Colonic mucosa (tissue), 4 donors: Measurements from ENCODE around the gene TTC24. TPM values are rescaled to one million over a fixed set of nuclear protein-coding genes. Genes with fewer than 3 reads are reported as not detected.

Experiments used
- DNase-seq: peaks from one replicate; pipeline ENCODE4 v3.0.0-alpha.2; 2020
- H3K27ac ChIP-seq: fragments of 200-600 bp; one replicate; pipeline ENCODE4 v1.8.0; 2021
- H3K27me3 ChIP-seq: fragments of 200-600 bp; one replicate; pipeline ENCODE4 v1.8.0; 2021
- H3K36me3 ChIP-seq: fragments of 200-600 bp; one replicate; pipeline ENCODE4 v1.8.0; 2021
- H3K4me1 ChIP-seq: fragments of 200-600 bp; one replicate; pipeline ENCODE4 v1.8.0; 2021; ENCODE audit warnings: mild to moderate bottlenecking
- H3K4me3 ChIP-seq: fragments of 200-600 bp; one replicate; pipeline ENCODE4 v1.8.0; 2021
- H3K9ac ChIP-seq, 2 donors: one replicate each; pipeline ENCODE4 v1.7.0; 2013; ENCODE audit warnings: control low read depth in 2 of 2, low read depth in 2 of 2, low read length in 2 of 2
- H3K9me3 ChIP-seq: fragments of 200-600 bp; one replicate; pipeline ENCODE4 v1.8.0; 2021
- CTCF ChIP-seq: fragments of 200-600 bp; IDR thresholded peaks from one replicate; pipeline ENCODE4 v1.8.0; 2022; ENCODE audit warnings: antibody characterized with exemption, mild to moderate bottlenecking
- intact Hi-C: fragments of 100-400 bp; cut with DNase I; formaldehyde crosslinking; loops from one replicate; pipeline ENCODE4 v1.14.1; 2022
- total RNA-seq, 2 donors: library from RNA; stranded (reverse); fragmentation: NEBNext Ultra II Directional in 1 of 2; extraction: Animal tissue kit (Norgen Biotek cat#: 25700) in 1 of 2; gene quantifications; one replicate each; pipeline ENCODE4 v1.2.1, GENCODE V29; 2021
- donor health status: healthy.
- donor health status: DM: no; HTN: no; CAD: no.
- donor health status: DM: no; HTN: no; CAD: no.

Gene TTC24
- total RNA-seq, 2 donors from 2014 or later: not detected

- Histone ChIP-seq H3K9ac (no peak overlapping the region), H3K36me3 (no peaks in the 10 kb centered on the region), H3K27me3 (no peaks in the 10 kb centered on the region), H3K4me3 (no peak overlapping the region), H3K4me1 (no peaks in the 10 kb centered on the region), H3K27ac (no peak overlapping the region), H3K9me3 (no peaks in the 10 kb centered on the region)
- intact Hi-C loops: no loop called here
- no peak for TF ChIP-seq CTCF
- no peak for DNase-seq
Observed at GRCh38 chr1:156559797-156560385, 19.6 kb upstream of the TTC24 start.

- H3K9ac ChIP-seq: no peak overlapping the region
- no peaks in the 10 kb centered on the region for H3K4me1 ChIP-seq
- no peaks in the 10 kb centered on the region for H3K36me3 ChIP-seq
- H3K27ac ChIP-seq: no peak overlapping the region
- no peak overlapping the region for H3K4me3 ChIP-seq
- no peak for TF ChIP-seq CTCF
- H3K9me3 ChIP-seq: no peaks in the 10 kb centered on the region
- no peak for DNase-seq
- no peaks in the 10 kb centered on the region for H3K27me3 ChIP-seq
- intact Hi-C loops: no loop called here
Observed at GRCh38 chr1:156560585-156561163, 18.8 kb upstream of the TTC24 start.

GRCh38 chr1:156565519-156565918 is 14.0 kb upstream of the TTC24 start:
- Histone ChIP-seq H3K27me3 (no peaks in the 10 kb centered on the region), H3K9me3 (no peaks in the 10 kb centered on the region), H3K9ac (no peak overlapping the region), H3K36me3 (no peaks in the 10 kb centered on the region), H3K4me1 (no peaks in the 10 kb centered on the region), H3K4me3 (no peak overlapping the region), H3K27ac (no peak overlapping the region)
- intact Hi-C loops: no loop called here
- no peak for DNase-seq
- TF ChIP-seq CTCF: no peak

GRCh38 chr1:156566436-156566835 is 13.1 kb upstream of the TTC24 start:
- H3K36me3 ChIP-seq: no peaks in the 10 kb centered on the region
- no peak overlapping the region for H3K27ac ChIP-seq
- intact Hi-C loops: no loop called here
- H3K4me1 ChIP-seq: peaks cover 5% of the 10 kb centered on the region
- TF ChIP-seq CTCF: no peak
- H3K9me3 ChIP-seq: no peaks in the 10 kb centered on the region
- no peak overlapping the region for H3K9ac ChIP-seq
- H3K27me3 ChIP-seq: no peaks in the 10 kb centered on the region
- DNase-seq: no peak
- no peak overlapping the region for H3K4me3 ChIP-seq

GRCh38 chr1:156571261-156571852 is 8.2 kb upstream of the TTC24 start:
- Histone ChIP-seq H3K4me3 (no peak overlapping the region), H3K27me3 (no peaks in the 10 kb centered on the region), H3K9me3 (no peaks in the 10 kb centered on the region), H3K9ac (peak overlapping the region in 1 of 2 donors; percentile 68), H3K4me1 (peaks cover 5% of the 10 kb centered on the region), H3K36me3 (no peaks in the 10 kb centered on the region), H3K27ac (peak overlapping the region; percentile 66)
- intact Hi-C loops: loop anchor here (5.0 kb wide), 1 partner anchor 59 kb away; no protein-coding TSS in a partner anchor
- peak; percentile 64 for DNase-seq
- no peak for TF ChIP-seq CTCF
